HepG2 (cell line): ENCODE results near the gene GART. TPM values are rescaled to one million over a fixed set of nuclear protein-coding genes. Genes with fewer than 3 reads are reported as not detected.

Experiments used
- AKAP8 ChIP-seq: sonication (generic); formaldehyde crosslinking; IDR thresholded peaks from 2 replicates; pipeline ENCODE4 v1.5.1; 2020; ENCODE audit warnings: mild to moderate bottlenecking, missing genetic modification reagents
- ARNTL ChIP-seq: sonication (generic); formaldehyde crosslinking; IDR thresholded peaks from 2 replicates; pipeline ENCODE4 v1.4.0; 2020; ENCODE audit warnings: mild to moderate bottlenecking, missing genetic modification reagents
- CBX5 ChIP-seq: sonication (generic); formaldehyde crosslinking; IDR thresholded peaks from 2 replicates; pipeline ENCODE4 v1.4.0; 2020; ENCODE audit warnings: missing genetic modification reagents, borderline replicate concordance
- CHCHD3 ChIP-seq: sonication (generic); formaldehyde crosslinking; IDR thresholded peaks from 2 replicates; pipeline ENCODE4 v1.8.0; 2022; ENCODE audit warnings: mild to moderate bottlenecking, missing genetic modification reagents, moderate library complexity
- DZIP1 ChIP-seq: sonication (generic); formaldehyde crosslinking; IDR thresholded peaks from 2 replicates; pipeline ENCODE4 v1.5.0; 2020; ENCODE audit warnings: mild to moderate bottlenecking, missing genetic modification reagents
- EEA1 ChIP-seq: sonication (generic); formaldehyde crosslinking; IDR thresholded peaks from 2 replicates; pipeline ENCODE4 v1.5.1; 2020; ENCODE audit warnings: mild to moderate bottlenecking, missing genetic modification reagents, borderline replicate concordance
- KLF6 ChIP-seq: IDR thresholded peaks from 2 replicates; pipeline ENCODE4 v1.8.0; 2016; ENCODE audit warnings: missing biosample characterization, missing genetic modification reagents
- PRDM15 ChIP-seq: sonication (generic); formaldehyde crosslinking; IDR thresholded peaks from 2 replicates; pipeline ENCODE4 v1.4.0; 2020; ENCODE audit warnings: missing genetic modification reagents
- SMC3 ChIP-seq: IDR thresholded peaks from 2 replicates; pipeline ENCODE4 v1.6.1; 2011; ENCODE audit warnings: low read length, improper control_type of control experiment
- SPEN ChIP-seq: sonication (generic); formaldehyde crosslinking; IDR thresholded peaks from 2 replicates; pipeline ENCODE4 v1.5.1; 2020; ENCODE audit warnings: low read depth, mild to moderate bottlenecking, missing genetic modification reagents
- TFE3 ChIP-seq: IDR thresholded peaks from 2 replicates; pipeline ENCODE4 v1.6.1; 2016
- TIGD3 ChIP-seq: sonication (generic); formaldehyde crosslinking; IDR thresholded peaks from 2 replicates; pipeline ENCODE4 v1.5.1; 2020; ENCODE audit warnings: mild to moderate bottlenecking, missing genetic modification reagents, borderline replicate concordance
- ZFP36L1 ChIP-seq: sonication (generic); formaldehyde crosslinking; IDR thresholded peaks from 2 replicates; pipeline ENCODE4 v1.8.0; 2022; ENCODE audit warnings: mild to moderate bottlenecking, missing genetic modification reagents, moderate library complexity
- ZIK1 ChIP-seq: sonication (generic); formaldehyde crosslinking; IDR thresholded peaks from 2 replicates; pipeline ENCODE4 v1.5.0; 2020; ENCODE audit warnings: mild to moderate bottlenecking, low read depth, missing genetic modification reagents, borderline replicate concordance
- ZNF10 ChIP-seq: sonication (generic); formaldehyde crosslinking; IDR thresholded peaks from 2 replicates; pipeline ENCODE4 v1.4.0; 2020; ENCODE audit warnings: mild to moderate bottlenecking, low read depth, missing genetic modification reagents, borderline replicate concordance
- ZNF546 ChIP-seq: sonication (generic); formaldehyde crosslinking; conservative IDR thresholded peaks from 2 replicates; pipeline ENCODE4 v1.8.1; 2023; ENCODE audit warnings: mild to moderate bottlenecking, missing genetic modification reagents
- ZNF619 ChIP-seq: sonication (generic); formaldehyde crosslinking; IDR thresholded peaks from 2 replicates; pipeline ENCODE4 v1.4.0; 2020; ENCODE audit warnings: mild to moderate bottlenecking, missing genetic modification reagents
- ZNF883 ChIP-seq: sonication (generic); formaldehyde crosslinking; IDR thresholded peaks from 2 replicates; pipeline ENCODE4 v1.5.1; 2020; ENCODE audit warnings: mild to moderate bottlenecking, missing genetic modification reagents; ENCODE audit errors: not compliant biosample characterization
- ZSCAN12 ChIP-seq: sonication (generic); formaldehyde crosslinking; IDR thresholded peaks from 2 replicates; pipeline ENCODE4 v1.9.0; 2021; ENCODE audit warnings: mild to moderate bottlenecking, missing genetic modification reagents
- polyA plus RNA-seq, 8 experiments: library from polyadenylated mRNA; depleted of rRNA in 3 of 8; stranded (reverse) in 7 of 8; unstranded in 1 of 8; fragments of >200 nt; fragmentation: Illumina TruSeq in 4 of 8; extraction: Trizol in 4 of 8; gene quantifications; 2 replicates each; pipeline versions ENCODE4 v1.2.1 to v1.2.3, GENCODE V29; 2011 to 2016; ENCODE audit warnings: low read depth in 4 of 8, missing spikeins in 1 of 8, mixed read lengths in 1 of 8; ENCODE audit not compliant: insufficient read depth in 1 of 8
- total RNA-seq, 5 experiments: library from RNA; depleted of rRNA; stranded (reverse); fragments of >200 nt; fragmentation: Illumina TruSeq; extraction: Trizol; gene quantifications; 2 replicates each; pipeline ENCODE4 v1.2.3, GENCODE V29; 2016; ENCODE audit warnings: low read depth in 1 of 5

Gene GART
- total and polyA plus RNA-seq, 2 of the 13 experiments (the other 11 are each of a cell fraction or from before 2014, with no cell fraction given): 17.9 to 109 TPM

- TF ChIP-seq PRDM15 (CRISPR knock-in tag) (no peak), ARNTL (CRISPR knock-in tag) (no peak; the same call in none of the 2 replicates), KLF6 (CRISPR knock-in tag) (no peak; the same call in 1 of the 2 replicates), AKAP8 (no peak), ZIK1 (CRISPR knock-in tag) (peak; percentile 84; the same call in 1 of the 2 replicates), ZSCAN12 (no peak), ZFP36L1 (CRISPR knock-in tag) (no peak), ZNF883 (CRISPR knock-in tag) (peak; percentile 79), TIGD3 (CRISPR knock-in tag) (peak; percentile 31; the same call in 1 of the 2 replicates), TFE3 (CRISPR knock-in tag) (peak; percentile 37; the same call in 1 of the 2 replicates), ZNF10 (no peak), EEA1 (CRISPR knock-in tag) (peak; percentile 79; the same call in 1 of the 2 replicates), ZNF619 (CRISPR knock-in tag) (no peak), SPEN (CRISPR knock-in tag) (peak; percentile 65), ZNF546 (CRISPR knock-in tag) (peak; percentile 62; the same call in 1 of the 2 replicates), CHCHD3 (CRISPR knock-in tag) (no peak), DZIP1 (CRISPR knock-in tag) (0 out of 2 replicates have a peak, but pooled peaks have one; percentile 67), SMC3 (no peak), CBX5 (CRISPR knock-in tag) (peak; percentile 55; the same call in 1 of the 2 replicates)
Measured at GRCh38 chr21:33491373-33492102, 50.4 kb downstream of the GART start, which contains the start of gene DNAJC28 (continued).
